Stimulated activated CD4-positive, alpha-beta T cell treated with anti-CD3 and anti-CD28 coated beads, Interleukin-15, amount 100 ng/mL, for 24 hours (primary cell): ENCODE data around the gene RCOR1.
"Not testable (repeated sequence)": the region's sequence is repeated elsewhere in the genome, so short reads cannot be mapped to it uniquely, and the experiment has no call there.

Source experiments
- DNase-seq: peaks from one replicate; pipeline ENCODE4 v3.0.0-alpha.2; 2020

RCOR1 gene

DNA sequence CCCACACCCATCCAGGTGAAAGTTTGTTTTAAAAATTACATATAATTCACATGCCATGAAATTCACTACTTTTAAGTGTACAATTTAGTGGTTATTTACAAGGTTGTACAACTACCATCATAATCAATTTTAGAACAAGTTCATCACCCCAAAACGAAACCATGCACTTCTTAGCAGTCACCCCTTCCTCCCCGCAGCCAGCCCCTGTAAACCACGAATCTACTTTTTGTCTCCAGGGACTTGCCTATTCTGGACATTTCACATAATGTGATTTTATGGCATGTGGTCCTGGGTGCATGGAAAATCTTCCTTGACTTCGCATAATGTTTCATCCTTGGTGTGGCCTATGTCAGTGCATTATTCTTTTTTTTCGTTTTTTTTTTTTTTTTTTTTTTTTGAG lies 165.6 kb downstream of the RCOR1 start:
- DNase-seq = no peak

DNA sequence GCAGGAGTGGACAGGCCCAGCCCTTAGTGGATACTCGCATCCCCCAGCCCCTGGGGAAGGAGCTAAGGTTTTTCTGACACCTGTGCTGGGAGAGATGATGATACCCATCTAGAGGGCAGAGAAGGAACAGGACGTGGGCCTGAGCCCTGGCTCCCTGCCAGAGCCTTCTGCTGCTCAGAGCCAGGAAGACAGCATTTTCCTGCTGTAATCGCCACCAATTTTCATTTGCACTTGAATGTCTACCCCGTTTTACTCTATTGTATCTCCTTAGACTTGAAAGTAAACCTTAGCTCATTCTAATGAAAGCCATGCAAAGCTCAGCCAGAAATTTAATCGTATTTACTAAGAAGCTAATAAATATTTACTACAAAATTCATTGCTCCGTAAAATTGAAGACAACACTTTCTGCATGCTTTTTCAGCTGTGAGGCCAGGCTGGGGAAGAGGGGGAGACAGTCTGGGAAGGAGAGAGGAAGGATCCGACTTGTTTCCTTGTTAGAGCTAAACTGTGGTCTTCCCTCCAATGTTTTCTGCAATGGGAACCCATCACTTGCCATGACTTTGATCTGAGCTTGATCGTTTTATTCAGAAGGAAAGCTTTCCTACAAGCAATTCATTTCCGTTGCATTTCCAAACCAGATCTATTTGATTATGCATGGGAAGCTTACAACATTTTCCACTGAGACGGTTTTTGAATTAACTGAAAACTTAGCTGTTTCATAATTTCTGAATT lies 167.2 kb downstream of the RCOR1 start:
- no peak for DNase-seq

DNA sequence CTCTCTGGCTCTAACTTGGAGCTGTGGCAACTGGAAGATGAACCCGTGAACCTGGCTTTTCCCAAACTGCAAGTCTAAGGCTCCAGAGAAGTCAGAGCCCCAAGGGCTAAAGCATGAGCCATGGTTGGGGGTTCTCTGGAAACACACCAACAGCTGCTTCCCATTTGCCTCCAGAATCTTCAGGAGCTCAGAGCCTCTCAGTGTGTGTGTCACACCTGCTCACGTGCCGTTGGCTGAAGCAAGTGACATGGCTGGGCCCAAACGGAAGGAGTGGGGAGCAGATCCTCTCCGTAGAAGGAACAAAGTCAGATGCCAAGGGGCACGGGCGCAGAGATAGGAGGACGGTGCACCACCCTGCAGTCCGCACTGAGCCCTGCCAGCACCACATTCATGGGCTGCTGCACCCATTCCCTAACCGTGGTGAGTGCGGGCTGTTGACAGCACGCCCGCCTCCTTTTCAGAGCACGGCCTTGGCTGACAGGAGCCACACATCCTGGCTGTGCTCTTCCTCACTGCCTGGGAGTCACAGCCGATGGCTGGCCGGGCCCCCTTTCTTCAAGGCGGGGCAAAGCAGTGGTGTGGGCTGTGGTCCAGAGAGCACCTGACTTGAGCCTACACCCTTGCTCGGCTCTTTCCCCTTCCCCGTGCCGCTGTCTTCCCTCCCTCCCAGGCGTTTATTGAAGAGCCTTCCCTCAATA lies 168.2 kb downstream of the RCOR1 start:
- no peak for DNase-seq

GRCh38 chr14:102761206-102761605 lies 168.8 kb downstream of the RCOR1 start:
- DNase-seq = no peak

- DNase-seq = no peak
Measured at GRCh38 chr14:102764220-102764671, 171.8 kb downstream of the RCOR1 start.

- not testable (repeated sequence) for DNase-seq
Measured at GRCh38 chr14:102765770-102766169, 173.3 kb downstream of the RCOR1 start.

GRCh38 chr14:102768223-102769048 lies 176.0 kb downstream of the RCOR1 start:
- no peak for DNase-seq

DNA sequence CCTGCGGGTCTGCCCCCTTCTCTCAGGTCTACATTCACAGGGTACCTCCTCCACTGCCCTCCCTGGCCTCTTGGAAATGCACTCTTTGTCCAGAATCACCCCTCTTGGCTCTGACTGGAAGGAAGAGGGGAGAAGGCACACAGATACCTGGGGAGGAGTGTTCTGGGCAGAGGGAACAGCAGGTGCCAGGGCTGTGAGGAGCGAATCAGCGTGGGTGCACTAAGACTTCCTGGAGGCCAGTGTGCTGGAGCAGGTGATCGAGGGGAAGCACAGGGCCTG lies 176.5 kb downstream of the RCOR1 start:
- no peak for DNase-seq

- no peak for DNase-seq
Measured at GRCh38 chr14:102770147-102771123, 178.0 kb downstream of the RCOR1 start.

GRCh38 chr14:102771144-102771543 lies 178.7 kb downstream of the RCOR1 start:
- DNase-seq = no peak

GRCh38 chr14:102772781-102773570 lies 180.5 kb downstream of the RCOR1 start:
- no peak for DNase-seq

GRCh38 chr14:102774391-102775153 lies 182.1 kb downstream of the RCOR1 start:
- DNase-seq = peak; percentile 69

DNA sequence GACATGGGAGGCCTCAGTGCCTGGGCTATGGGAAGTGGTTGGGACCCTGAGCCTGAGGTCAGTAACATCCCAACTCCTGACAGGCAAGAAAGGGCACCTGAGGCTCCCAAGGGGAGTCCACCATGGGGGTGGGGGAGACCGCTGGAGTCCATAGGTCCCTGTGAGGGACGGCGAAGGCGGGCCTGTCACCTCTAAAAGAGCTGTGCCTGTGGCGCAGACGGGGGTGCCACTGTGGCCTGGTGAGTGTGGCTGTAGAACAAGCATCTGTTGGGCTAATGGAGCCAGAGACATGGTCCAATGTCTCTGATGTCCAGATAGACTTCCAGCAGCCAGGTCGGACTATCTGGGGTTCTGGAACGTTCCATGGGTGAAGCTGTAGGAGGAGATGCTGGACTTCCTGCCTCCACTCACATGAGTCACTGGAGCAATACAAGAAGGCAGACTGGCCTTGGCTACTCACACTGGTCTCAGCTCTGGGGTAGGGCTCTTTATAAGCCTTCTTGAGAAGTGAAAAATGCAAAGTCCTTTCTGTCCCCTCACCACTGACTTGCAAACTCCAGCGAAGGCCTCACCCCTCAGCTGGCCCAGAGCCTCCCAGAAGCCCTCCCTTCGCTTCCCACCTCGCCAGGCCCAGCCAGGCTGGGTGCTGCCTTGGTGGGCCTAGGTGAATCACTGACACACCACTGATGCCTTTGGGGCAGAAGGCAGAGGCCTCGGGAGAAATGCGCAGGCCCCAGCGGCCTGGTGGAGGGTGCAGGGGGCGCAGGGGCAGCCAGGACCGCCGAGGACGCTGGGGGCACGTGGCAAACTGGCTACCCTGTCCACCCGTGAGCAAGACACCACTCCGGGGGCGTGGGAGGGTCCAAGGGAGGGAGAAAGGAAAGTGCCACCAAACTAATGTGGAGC lies 183.7 kb downstream of the RCOR1 start:
- DNase-seq = peak; percentile 24

- peak; percentile 85 for DNase-seq
Measured at GRCh38 chr14:102776761-102777710, 184.6 kb downstream of the RCOR1 start, which contains the start of gene TRAF3. Gene TRAF3, plus strand, starts transcription at chr14:102777449. Its CDS starts 92,753 bp downstream, at chr14:102870202.

- DNase-seq = peak; percentile 35
Measured at GRCh38 chr14:102777711-102778337, 185.4 kb downstream of the RCOR1 start.

DNA sequence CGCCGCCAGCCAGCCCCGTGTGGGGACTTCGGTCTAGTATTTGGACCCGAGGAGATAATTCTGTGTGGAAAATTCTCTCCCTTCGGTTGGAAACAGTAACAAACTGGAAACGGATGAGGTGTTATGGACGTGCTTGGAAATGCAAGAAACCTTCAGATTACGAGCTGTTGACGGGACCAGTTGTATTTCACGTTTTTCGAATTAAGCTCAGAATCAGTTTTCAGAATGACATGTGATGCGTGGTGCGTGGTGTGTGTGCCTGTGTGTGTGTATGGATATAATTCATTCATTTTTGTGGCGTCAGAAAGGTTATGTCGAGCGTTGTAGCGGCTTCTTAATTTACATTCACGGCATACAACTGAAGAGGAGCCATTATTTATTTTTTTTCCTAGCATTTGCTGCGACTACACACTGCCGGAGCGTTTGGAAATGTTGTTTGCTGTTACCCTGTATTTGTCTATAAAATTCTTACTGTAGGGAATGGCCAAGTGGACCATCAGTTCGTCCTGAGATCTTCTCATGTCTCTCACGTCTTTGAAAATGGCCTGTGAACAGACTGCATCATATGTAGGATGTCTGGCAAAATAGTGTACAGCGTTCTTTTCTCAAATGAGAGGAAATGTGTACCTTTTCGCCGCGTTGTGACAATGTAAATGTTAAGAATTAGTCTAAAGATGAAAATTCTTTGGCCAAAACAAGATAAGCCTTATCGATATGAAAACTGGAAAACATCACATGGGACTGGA lies 186.1 kb downstream of the RCOR1 start:
- DNase-seq = peak; percentile 43

GRCh38 chr14:102779084-102779462 lies 186.6 kb downstream of the RCOR1 start:
- DNase-seq = no peak
